ENCODE results near the gene KRT17. TPM values are rescaled to one million over a fixed set of nuclear protein-coding genes. Genes with fewer than 3 reads are reported as not detected.

The KRT17 gene
- polyA plus RNA-seq, 1 donor from 2014 or later = not detected

GRCh38 chr17:41647940-41648410 lies 23.6 kb upstream of the KRT17 start:
- no peak overlapping the region for H3K4me2 ChIP-seq (ENCODE audit: low read length)
- peak overlapping the region; percentile 56 for H3K4me3 ChIP-seq (ENCODE audit: low read length)
- no peaks in the 10 kb centered on the region for H3F3A ChIP-seq (ENCODE audit: insufficient read depth, low read length, poor library complexity, severe bottlenecking)
- H3K9me3 ChIP-seq (ENCODE audit: low read length) = no peaks in the 10 kb centered on the region
- H2AFZ ChIP-seq (ENCODE audit: low read depth, low read length) = no peak overlapping the region
- H3K79me2 ChIP-seq (replicated peaks; ENCODE audit: insufficient read depth, low read length) = no peaks in the 10 kb centered on the region
- H3K27ac ChIP-seq (ENCODE audit: low read length) = no peak overlapping the region
- H3K27me3 ChIP-seq (ENCODE audit: insufficient read depth, low read depth, low read length) = peaks cover 4% of the 10 kb centered on the region
- peak overlapping the region; percentile 20 for H3K9ac ChIP-seq (ENCODE audit: low read length)
- H3K9me2 ChIP-seq (ENCODE audit: insufficient read depth, low read length) = no peaks in the 10 kb centered on the region
- H3K36me3 ChIP-seq (ENCODE audit: insufficient read depth, low read length) = no peaks in the 10 kb centered on the region
- peak; percentile 87 for TF ChIP-seq RAD21 (conservative IDR thresholded peaks at IDR 0.05)
- TF ChIP-seq REST (IDR thresholded peaks at IDR 0.05; ENCODE audit: borderline replicate concordance) = no peak
- no peak for TF ChIP-seq EZH2 (IDR thresholded peaks at IDR 0.05; ENCODE audit: borderline replicate concordance, insufficient read depth, low read length, poor library complexity, severe bottlenecking)
- no peak for TF ChIP-seq MXI1 (conservative IDR thresholded peaks at IDR 0.05; ENCODE audit: poor library complexity, severe bottlenecking)
- TF ChIP-seq POLR2AphosphoS5 (IDR thresholded peaks at IDR 0.05) = no peak
- peak; percentile 93 for TF ChIP-seq SMC3 (conservative IDR thresholded peaks at IDR 0.05; ENCODE audit: poor library complexity)
- TF ChIP-seq TAF1 (IDR thresholded peaks at IDR 0.05; ENCODE audit: low read depth) = no peak
- TF ChIP-seq, protein P1, sequence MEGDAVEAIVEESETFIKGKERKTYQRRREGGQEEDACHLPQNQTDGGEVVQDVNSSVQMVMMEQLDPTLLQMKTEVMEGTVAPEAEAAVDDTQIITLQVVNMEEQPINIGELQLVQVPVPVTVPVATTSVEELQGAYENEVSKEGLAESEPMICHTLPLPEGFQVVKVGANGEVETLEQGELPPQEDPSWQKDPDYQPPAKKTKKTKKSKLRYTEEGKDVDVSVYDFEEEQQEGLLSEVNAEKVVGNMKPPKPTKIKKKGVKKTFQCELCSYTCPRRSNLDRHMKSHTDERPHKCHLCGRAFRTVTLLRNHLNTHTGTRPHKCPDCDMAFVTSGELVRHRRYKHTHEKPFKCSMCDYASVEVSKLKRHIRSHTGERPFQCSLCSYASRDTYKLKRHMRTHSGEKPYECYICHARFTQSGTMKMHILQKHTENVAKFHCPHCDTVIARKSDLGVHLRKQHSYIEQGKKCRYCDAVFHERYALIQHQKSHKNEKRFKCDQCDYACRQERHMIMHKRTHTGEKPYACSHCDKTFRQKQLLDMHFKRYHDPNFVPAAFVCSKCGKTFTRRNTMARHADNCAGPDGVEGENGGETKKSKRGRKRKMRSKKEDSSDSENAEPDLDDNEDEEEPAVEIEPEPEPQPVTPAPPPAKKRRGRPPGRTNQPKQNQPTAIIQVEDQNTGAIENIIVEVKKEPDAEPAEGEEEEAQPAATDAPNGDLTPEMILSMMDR (IDR thresholded peaks at IDR 0.05; ENCODE audit: poor library complexity, severe bottlenecking) = peak; percentile 92
- no peaks in the 10 kb centered on the region for H4K20me1 ChIP-seq (ENCODE audit: insufficient read depth)

DNA sequence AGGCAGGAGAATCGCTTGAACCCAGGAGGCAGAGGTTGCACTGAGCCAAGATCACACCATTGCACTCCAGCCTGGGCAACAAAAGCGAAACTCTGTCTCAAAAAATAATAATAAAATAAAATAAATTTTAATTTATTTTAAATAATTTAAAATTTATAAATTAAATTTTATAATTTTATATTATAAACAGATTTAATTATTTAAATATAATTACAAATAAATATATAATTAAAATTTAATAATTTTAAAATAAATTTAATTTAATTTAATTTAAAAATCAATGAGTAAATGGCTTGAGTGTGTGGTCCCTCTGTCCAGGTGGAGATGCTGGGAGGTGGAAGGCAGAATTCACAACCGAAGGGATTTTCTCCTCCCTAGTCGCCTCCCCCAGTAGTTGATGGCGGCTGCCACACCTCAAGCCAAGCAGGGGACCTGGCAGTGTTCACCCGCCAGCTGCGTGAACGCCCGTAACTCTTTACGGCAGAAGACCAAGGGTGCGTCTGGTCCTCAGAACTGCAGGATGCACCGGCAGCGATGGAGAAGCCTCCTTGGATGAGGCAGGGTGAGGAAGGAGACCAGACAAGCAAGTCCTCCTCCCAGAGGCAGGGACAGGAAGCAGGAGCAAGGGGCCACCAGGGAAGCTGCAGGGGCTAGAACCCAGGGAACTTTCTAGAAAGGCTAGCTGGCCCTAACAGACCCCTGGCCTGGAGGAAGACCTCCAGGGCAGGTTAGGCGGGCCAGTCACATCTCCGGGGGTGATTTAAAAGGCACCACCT lies 22.9 kb upstream of the KRT17 start:
- Histone ChIP-seq H3K27me3 (ENCODE audit: insufficient read depth, low read depth, low read length) (peaks cover 4% of the 10 kb centered on the region), H3K9ac (ENCODE audit: low read length) (no peak overlapping the region), H3K4me2 (ENCODE audit: low read length) (no peak overlapping the region), H3K4me3 (ENCODE audit: low read length) (no peak overlapping the region), H3K9me3 (ENCODE audit: low read length) (no peaks in the 10 kb centered on the region), H3K9me2 (ENCODE audit: insufficient read depth, low read length) (no peaks in the 10 kb centered on the region), H3K27ac (ENCODE audit: low read length) (no peak overlapping the region), H3F3A (ENCODE audit: insufficient read depth, low read length, poor library complexity, severe bottlenecking) (no peaks in the 10 kb centered on the region), H3K79me2 (replicated peaks; ENCODE audit: insufficient read depth, low read length) (no peaks in the 10 kb centered on the region), H2AFZ (ENCODE audit: low read depth, low read length) (no peak overlapping the region), H3K36me3 (ENCODE audit: insufficient read depth, low read length) (no peaks in the 10 kb centered on the region), H4K20me1 (ENCODE audit: insufficient read depth) (no peaks in the 10 kb centered on the region)
- TF ChIP-seq POLR2AphosphoS5 (IDR thresholded peaks at IDR 0.05) (no peak), SMC3 (conservative IDR thresholded peaks at IDR 0.05; ENCODE audit: poor library complexity) (no peak), MXI1 (conservative IDR thresholded peaks at IDR 0.05; ENCODE audit: poor library complexity, severe bottlenecking) (no peak), REST (IDR thresholded peaks at IDR 0.05; ENCODE audit: borderline replicate concordance) (no peak), TAF1 (IDR thresholded peaks at IDR 0.05; ENCODE audit: low read depth) (no peak), RAD21 (conservative IDR thresholded peaks at IDR 0.05) (no peak), EZH2 (IDR thresholded peaks at IDR 0.05; ENCODE audit: borderline replicate concordance, insufficient read depth, low read length, poor library complexity, severe bottlenecking) (no peak), EP300 (conservative IDR thresholded peaks at IDR 0.05; ENCODE audit: poor library complexity, severe bottlenecking) (no peak)
- TF ChIP-seq, protein P1 (IDR thresholded peaks at IDR 0.05; ENCODE audit: poor library complexity, severe bottlenecking) = no peak

All from neural cell (in vitro differentiated cells).